WTC11 (cell line): ENCODE data around the gene ADAMTS15.

Experiments used
- ARID4B ChIP-seq: sonication (generic); formaldehyde crosslinking; IDR thresholded peaks from 2 replicates; pipeline ENCODE4 v1.8.0; 2023; ENCODE audit warnings: missing genetic modification reagents, mild to moderate bottlenecking, borderline replicate concordance
- E2F5 ChIP-seq: sonication (generic); formaldehyde crosslinking; IDR thresholded peaks from 2 replicates; pipeline ENCODE4 v1.8.1; 2022; ENCODE audit warnings: mild to moderate bottlenecking, moderate library complexity, missing genetic modification reagents
- FOXJ3 ChIP-seq: sonication (generic); formaldehyde crosslinking; IDR thresholded peaks from 2 replicates; pipeline ENCODE4 v1.9.0; 2021; ENCODE audit warnings: missing genetic modification reagents, mild to moderate bottlenecking, borderline replicate concordance
- JUN ChIP-seq: sonication (generic); formaldehyde crosslinking; IDR thresholded peaks from 2 replicates; pipeline ENCODE4 v1.8.0; 2023; ENCODE audit warnings: mild to moderate bottlenecking, missing genetic modification reagents
- TF ChIP-seq, protein P1 (sequence below): fragments of 200-600 bp; IDR thresholded peaks from 2 replicates; pipeline ENCODE4 v1.8.0; 2022; ENCODE audit warnings: antibody characterized with exemption

DNA sequence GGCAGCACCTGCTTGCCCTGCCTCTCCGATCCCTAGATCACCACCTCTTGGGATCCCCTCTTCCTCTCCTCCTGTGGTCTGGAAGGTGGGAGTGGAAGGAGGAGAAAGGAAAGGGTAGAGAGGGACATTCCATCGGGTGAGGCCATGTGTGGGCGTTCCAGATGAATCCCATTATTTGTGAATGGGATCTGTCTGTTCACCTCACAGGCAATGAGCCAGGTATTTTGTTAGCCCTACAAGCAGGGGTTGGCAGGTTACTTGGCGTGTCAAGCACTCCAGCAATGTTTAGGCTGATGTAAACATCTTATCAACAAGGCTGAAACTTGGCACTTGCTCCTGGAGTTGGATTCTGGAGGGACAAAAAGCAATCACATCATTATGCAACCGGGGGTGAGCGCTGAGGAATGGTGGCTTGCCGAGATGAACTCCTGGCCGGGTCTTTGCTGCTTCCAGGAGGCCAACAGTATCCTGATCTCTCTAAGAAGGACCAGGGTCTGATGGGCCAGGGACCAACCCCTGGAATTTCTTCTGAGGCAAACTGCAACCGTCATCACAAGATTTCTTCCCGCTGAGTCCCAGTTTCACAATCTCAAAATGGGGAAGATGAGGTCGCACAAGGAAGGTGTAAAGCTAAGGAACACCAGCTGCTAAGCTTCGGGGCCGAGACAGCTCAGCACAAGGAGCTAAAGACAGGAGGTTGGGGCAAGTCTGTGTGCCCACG, 27.8 kb upstream of the ADAMTS15 start:
- TF ChIP-seq, protein P1, sequence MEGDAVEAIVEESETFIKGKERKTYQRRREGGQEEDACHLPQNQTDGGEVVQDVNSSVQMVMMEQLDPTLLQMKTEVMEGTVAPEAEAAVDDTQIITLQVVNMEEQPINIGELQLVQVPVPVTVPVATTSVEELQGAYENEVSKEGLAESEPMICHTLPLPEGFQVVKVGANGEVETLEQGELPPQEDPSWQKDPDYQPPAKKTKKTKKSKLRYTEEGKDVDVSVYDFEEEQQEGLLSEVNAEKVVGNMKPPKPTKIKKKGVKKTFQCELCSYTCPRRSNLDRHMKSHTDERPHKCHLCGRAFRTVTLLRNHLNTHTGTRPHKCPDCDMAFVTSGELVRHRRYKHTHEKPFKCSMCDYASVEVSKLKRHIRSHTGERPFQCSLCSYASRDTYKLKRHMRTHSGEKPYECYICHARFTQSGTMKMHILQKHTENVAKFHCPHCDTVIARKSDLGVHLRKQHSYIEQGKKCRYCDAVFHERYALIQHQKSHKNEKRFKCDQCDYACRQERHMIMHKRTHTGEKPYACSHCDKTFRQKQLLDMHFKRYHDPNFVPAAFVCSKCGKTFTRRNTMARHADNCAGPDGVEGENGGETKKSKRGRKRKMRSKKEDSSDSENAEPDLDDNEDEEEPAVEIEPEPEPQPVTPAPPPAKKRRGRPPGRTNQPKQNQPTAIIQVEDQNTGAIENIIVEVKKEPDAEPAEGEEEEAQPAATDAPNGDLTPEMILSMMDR: no peak
- TF ChIP-seq ARID4B (CRISPR knock-in tag) (no peak), JUN (CRISPR knock-in tag) (no peak), FOXJ3 (CRISPR knock-in tag) (no peak), E2F5 (no peak)
